TTC549 (cell line): ENCODE results near the gene FAM13B.
"Not testable (repeated sequence)": the region's sequence is repeated elsewhere in the genome, so short reads cannot be mapped to it uniquely, and the experiment has no call there.

Source experiments
- FAIRE-seq: peaks from 2 replicates; lab custom pipeline; 2012; peaks lifted over from hg19 to GRCh38; lab: Jason Lieb, UNC

The FAM13B gene

GRCh38 chr5:138033907-138034306 is 1.0 kb upstream of the FAM13B start:
- no peak for FAIRE-seq

DNA sequence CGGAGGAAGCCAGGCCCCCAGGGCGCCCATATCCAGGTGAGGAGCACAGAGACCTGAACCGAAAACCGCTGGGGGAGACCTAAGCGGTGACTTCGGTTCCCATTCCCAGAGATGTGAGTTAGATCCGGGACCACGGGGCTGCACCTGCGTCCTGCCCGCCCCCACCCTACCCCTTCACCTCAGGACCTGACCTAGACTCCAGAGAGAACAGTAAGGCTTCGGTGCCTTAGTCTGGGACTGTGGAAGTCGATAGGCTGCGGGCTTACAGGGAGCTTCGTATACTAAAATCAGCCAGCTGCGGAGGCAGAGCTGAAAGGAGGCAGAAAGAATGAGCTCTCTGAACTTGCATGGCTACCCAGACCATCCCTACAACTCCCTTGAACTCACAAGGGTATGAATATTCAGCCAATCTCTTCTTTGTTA is 518 bp upstream of the FAM13B start:
- FAIRE-seq: no peak

DNA sequence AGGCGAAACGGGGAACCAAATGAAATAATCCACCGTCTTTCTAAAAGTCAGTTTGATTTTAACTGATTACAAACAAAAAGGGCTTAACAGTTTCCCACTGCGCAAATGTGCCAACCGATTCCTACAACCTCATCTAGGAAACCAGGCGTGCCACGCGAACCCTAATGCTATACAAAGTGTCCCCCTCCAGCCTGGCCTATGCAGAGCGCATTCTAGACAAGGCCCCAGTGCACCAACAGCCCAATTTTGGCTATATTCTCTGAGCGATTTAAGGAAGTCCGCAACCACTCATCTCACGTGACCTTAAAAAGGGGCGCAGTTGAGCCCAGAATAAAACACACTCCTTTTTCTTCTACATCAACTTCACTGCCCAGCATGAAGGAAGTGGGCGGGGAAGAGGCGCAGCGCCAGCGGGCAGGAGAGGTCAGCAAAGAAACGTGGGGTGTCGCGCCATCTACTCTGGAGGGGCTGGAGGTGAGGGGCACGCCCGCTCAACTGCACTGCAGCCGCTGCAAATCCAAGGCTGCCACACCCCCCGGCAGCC is 779 bp downstream of the FAM13B start:
- FAIRE-seq: no peak

GRCh38 chr5:138029944-138030343 is 2.9 kb downstream of the FAM13B start:
- no peak for FAIRE-seq

DNA sequence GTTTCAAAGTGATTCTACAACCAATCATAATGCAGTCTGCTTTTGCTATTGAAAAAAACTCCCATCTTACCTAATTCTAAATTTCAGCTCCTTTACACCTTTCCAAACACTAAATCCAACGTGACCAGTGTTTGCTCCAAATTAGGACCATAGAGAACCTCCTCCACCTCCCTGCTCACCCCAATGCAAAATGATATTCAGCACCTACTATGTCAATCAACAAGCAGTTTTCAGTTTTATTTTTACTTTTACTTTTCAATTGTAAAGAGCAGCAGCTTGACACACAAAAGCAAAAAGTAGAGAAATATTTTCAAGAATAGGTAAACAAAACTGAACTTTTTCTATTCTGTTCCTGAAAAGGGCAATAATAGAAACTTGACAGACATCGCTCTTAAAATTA is 3.4 kb downstream of the FAM13B start:
- FAIRE-seq: no peak

DNA sequence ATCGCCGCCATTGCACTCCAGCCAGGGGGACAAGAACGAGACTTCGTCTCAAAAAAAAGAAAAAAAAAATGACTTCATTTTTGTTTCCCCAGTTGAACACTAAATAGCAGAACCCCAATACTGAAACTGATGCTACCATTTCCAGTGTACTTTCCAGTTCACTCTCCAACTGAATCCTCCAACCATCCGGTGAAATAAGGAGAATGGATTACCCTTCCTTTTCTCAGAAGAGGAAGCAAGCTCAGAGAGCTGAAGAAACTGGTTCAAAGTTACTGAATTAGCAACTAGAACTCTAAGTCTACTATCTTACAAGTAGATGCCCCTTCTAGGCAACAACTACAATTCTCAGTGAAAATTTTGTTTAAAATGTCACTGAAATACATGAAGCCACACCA is 3.9 kb downstream of the FAM13B start:
- FAIRE-seq: no peak

DNA sequence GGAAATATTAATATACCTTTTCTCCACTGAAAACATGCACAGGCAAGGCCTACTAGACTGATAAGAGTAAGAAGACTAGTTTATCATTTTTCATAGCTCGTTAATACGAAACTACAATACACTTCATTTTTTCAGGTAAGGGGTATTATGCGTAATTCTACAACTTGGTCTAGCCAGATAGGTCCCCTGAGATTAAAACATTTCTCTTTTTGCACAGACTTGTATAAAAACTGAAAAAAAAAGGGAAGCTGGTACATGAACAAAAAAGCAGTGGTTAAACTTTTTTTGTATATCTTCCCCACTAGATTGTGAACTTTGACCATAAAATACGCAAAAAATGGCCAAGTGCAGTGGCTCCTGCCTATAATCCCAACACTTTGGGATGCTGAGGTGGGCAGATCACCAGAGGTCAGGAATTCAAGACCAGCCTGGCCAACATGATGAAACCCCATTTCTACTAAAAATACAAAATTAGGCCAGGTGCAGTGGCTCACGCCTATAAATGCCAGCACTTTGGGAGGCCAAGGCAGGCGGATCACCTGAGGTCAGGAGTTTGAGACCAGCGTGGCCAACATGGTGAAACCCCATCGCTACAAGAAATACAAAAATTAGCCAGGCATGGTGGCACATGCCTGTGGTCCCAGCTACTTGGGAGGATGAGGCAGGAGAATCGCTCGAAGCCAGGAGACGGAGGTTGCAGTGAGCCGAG is 4.5 kb downstream of the FAM13B start:
- not testable (repeated sequence) for FAIRE-seq

DNA sequence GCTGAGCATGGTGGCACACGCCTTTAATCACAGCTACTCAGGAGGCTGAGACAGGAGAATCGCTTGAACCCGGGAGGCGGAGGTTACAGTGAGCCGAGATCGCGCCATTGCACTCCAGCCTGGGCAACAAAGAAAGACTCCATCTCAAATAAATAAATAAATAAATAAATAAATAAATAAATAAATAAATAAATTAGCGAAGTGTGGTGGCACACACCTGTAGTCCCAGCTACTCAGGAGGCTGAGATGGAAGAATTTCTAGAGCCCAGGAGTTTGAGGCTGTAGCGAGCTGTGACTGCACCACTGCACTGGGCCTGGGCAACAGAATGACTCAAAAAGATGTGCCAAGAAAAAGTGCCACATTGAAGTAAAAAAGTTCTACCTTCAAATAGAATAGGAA is 6.1 kb downstream of the FAM13B start:
- not testable (repeated sequence) for FAIRE-seq

- no peak for FAIRE-seq
Measured at GRCh38 chr5:138025285-138025684, 7.6 kb downstream of the FAM13B start.

DNA sequence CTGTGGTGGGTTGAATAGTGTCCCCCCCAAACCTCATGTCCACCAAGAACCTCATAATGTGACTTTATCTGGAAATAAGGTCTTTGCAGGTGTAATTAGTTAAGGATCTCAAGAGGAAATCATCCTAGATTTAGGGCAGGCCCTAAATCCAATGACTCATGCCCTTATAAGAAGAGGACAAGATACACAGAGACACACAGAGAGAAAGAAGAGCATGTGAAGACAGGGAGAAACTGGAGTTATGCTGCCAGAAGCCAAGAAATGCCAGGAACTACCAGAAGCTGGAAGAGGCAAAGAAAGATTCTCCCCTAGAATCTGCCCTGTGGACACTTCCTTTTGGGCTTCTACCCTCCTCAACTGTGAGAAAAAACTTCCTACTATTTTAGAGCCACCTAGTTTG is 8.8 kb downstream of the FAM13B start:
- FAIRE-seq: no peak

- no peak for FAIRE-seq
Measured at GRCh38 chr5:138022912-138023311, 10.0 kb downstream of the FAM13B start.

DNA sequence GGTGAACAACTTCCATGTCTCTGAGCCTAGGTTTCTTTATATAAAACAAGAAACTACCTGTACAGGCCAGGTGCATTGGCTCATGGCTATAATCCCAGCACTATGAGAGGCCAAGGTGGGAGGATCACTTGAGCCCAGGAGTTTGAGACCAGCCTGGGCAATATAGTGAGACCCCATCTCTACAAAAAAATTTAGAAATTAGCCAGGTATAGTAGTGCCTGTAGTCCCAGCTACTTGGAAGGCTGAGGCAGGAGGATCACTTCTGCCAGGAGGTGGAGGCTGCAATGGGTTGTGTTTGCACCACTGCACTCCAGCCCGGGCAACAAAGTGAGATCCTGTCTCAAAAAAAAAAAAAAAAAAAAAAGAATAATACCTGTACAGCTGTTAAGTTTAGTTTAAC is 11.1 kb downstream of the FAM13B start:
- no peak for FAIRE-seq

DNA sequence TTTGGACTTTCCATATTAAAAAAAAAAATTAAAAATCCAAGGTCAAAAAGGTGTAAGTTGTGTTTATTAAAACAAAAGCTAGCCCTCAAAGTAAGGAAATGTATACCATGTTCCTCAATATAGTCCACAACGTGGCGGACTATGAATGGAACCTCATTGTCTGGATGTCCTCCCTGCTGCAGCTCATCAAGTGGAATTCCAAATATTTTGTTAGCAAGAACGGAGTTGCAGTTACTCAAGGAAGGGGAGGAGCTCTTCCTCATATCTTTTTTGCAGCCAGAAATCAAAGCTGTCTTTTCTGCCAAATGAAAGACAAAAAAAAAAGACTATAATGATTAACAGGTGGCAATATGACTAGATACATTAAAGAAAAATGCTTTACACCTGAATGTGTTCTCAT is 14.0 kb downstream of the FAM13B start:
- FAIRE-seq: no peak

DNA sequence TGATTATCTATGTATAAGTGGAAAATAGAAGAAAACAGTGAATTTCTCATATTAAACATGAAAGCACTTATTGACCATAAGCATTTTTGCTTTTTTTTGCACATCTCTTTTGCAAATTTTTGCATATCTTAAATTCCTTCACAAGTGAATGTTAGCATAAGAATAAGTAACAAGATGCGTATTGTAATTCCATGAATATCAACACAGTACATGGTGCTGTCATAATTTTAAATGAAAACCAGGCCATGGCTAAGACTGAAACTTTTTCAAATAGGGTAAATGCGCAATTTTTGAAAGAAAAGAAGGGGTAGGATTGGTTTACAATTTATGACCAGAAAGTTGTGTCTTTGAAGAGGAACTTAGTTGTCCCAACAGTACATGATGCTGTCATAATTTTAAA is 17.0 kb downstream of the FAM13B start:
- FAIRE-seq: no peak

- FAIRE-seq: no peak
Measured at GRCh38 chr5:138011991-138012390, 20.9 kb downstream of the FAM13B start.

- FAIRE-seq: no peak
Measured at GRCh38 chr5:138000102-138000723, 32.7 kb downstream of the FAM13B start.

GRCh38 chr5:137997726-137998213 is 35.1 kb downstream of the FAM13B start:
- no peak for FAIRE-seq

DNA sequence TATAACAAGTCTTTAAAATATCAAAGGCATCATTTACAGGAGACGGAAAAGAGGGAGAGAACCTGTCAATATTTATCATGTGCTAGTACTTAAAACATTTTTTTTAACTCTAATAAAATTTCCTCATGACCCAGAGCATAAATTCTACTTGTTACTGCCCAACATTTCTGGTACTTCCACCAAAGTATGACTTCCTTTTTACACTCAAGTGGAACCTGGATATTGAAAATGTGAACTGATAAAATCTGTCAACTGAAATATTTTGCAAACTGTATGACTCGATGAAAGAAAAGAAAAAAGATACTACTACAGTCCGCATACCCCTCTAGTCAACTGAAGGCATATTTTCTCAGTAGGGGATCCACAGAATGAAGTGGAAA is 37.1 kb downstream of the FAM13B start:
- no peak for FAIRE-seq

DNA sequence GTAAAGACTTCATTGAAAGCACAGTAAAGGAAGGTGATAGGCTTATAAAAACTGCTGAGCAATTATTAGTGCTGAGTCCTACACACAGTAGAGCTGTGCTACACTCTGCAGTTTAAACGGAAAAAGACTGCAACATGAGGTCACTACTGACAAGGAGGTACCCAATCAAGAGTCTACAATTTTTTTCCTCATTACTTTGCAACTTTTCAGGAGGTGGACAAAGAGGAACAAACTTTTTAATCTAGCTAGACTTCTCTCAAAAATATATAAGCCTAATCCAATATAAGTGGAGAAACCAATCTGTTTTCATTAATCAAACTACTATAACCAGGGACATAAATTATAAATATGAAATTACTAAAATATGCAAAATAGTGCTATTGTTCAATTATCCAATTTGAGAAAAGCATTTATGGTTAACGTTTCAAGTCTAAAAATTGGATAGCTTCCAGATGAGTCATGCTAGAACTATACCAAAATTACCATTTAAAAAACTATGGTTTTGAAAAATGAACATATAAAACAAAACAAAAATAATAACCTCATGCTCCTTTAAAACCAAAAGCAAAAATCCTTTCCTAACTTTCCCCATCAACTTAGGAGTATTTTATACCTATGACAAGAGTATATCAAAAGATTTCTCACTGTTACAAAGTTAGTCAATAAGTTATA is 37.7 kb downstream of the FAM13B start:
- no peak for FAIRE-seq

DNA sequence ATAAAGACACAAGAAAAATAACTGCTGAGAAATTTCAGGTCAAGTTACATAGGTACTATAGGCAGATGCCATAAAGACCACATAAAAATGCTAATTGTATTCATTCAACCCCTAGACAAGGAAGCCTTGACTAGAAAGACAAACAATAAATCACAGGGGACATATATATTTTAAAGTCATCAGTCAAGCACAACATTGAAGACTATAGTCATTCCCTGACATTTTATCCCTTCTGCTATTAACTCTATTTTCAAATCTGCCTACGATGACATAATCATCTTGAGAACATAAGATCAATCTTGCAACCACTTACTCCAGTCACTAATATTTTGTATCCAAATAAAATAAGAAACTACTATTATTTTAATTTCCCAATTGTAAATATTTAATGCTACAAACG is 38.3 kb downstream of the FAM13B start:
- FAIRE-seq: no peak

- FAIRE-seq: no peak
Measured at GRCh38 chr5:137989419-137989818, 43.5 kb downstream of the FAM13B start.

DNA sequence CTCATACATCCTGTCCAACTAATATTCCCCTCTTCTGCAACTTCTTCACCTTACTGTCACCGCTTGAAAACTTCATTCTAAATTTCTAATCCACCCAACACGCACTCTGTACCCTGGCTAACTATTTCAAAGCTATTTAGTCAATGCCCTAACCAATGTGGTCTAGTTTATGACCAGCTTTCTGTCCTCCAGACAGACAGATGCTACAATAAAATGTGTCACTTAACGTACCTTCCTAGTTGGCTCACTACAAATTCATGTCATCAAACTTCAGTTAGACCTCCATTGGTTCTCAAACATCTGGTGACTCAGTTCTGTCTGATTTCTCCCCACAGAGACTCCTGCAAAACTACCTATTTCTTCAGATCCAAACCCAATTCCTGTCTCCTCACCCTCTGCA is 57.7 kb downstream of the FAM13B start:
- no peak for FAIRE-seq

- not testable (repeated sequence) for FAIRE-seq
Measured at GRCh38 chr5:137970384-137970783, 62.5 kb downstream of the FAM13B start.
